ENCODE data around the gene ANO5.

DNA sequence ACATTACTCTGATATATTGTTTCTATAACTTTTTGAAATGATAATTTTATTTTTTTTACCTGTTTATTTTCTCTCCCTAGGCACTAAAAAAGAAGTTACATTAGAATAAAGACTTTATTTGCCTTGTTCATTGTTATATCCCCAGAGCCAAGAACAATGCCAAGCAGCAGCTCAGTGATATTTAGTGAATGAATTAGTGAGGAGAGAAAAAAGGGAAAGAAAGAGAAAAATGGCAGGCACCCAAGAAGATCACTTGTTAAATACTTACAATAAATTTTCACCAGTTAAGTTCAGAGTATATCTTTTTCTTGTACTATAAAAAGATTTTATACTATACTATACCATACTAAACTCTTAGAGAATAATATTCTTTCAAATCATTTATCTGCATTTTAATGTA lies 13.3 kb upstream of the ANO5 start:
- TF ChIP-seq, protein P1, sequence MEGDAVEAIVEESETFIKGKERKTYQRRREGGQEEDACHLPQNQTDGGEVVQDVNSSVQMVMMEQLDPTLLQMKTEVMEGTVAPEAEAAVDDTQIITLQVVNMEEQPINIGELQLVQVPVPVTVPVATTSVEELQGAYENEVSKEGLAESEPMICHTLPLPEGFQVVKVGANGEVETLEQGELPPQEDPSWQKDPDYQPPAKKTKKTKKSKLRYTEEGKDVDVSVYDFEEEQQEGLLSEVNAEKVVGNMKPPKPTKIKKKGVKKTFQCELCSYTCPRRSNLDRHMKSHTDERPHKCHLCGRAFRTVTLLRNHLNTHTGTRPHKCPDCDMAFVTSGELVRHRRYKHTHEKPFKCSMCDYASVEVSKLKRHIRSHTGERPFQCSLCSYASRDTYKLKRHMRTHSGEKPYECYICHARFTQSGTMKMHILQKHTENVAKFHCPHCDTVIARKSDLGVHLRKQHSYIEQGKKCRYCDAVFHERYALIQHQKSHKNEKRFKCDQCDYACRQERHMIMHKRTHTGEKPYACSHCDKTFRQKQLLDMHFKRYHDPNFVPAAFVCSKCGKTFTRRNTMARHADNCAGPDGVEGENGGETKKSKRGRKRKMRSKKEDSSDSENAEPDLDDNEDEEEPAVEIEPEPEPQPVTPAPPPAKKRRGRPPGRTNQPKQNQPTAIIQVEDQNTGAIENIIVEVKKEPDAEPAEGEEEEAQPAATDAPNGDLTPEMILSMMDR (IDR thresholded peaks at IDR 0.05) = no peak
- TF ChIP-seq POLR2A (IDR thresholded peaks at IDR 0.05) (no peak), EP300 (IDR thresholded peaks at IDR 0.05) (no peak), POLR2AphosphoS5 (IDR thresholded peaks at IDR 0.05) (no peak)
